ENCODE measurements around the gene OR6Y1. TPM values are rescaled to one million over a fixed set of nuclear protein-coding genes. Genes with fewer than 3 reads are reported as not detected.

The OR6Y1 gene
- total and polyA plus RNA-seq, 2 of the 4 experiments (the other 2 are of a cell fraction): not detected

- Histone ChIP-seq H3K9me3 (ENCODE audit: control insufficient read depth, insufficient read depth, low read length) (peaks cover 8% of the 10 kb centered on the region), H2AK9ac (replicated peaks; ENCODE audit: low read depth, low read length, poor library complexity) (no peak overlapping the region), H2AFZ (replicated peaks; ENCODE audit: low read length, poor library complexity) (no peak overlapping the region), H2BK120ac (ENCODE audit: low read depth, low read length) (no peak overlapping the region), H4K8ac (ENCODE audit: low read depth in 2 of 2, low read length in 2 of 2) (no peak overlapping the region), H3K4me3 (ENCODE audit: insufficient read depth, low read depth, low read length) (no peak overlapping the region), H3K18ac (ENCODE audit: low read depth, low read length) (no peak overlapping the region), H3K4ac (ENCODE audit: low read depth, low read length) (no peak overlapping the region), H2BK15ac (ENCODE audit: low read depth, low read length) (no peak overlapping the region), H3K9ac (ENCODE audit: low read depth, low read length) (no peak overlapping the region), H3K79me1 (ENCODE audit: low read depth in 1 of 2, low read length in 2 of 2) (no peaks in the 10 kb centered on the region), H3K27ac (ENCODE audit: insufficient read depth, low read length) (no peak overlapping the region), H4K5ac (ENCODE audit: low read depth, low read length) (no peak overlapping the region), H3K27me3 (ENCODE audit: control insufficient read depth, insufficient read depth, low read length) (no peaks in the 10 kb centered on the region), H3K4me1 (ENCODE audit: control insufficient read depth, insufficient read depth, low read length) (no peaks in the 10 kb centered on the region), H3K14ac (replicated peaks; ENCODE audit: low read depth, low read length) (no peak overlapping the region), H4K20me1 (ENCODE audit: insufficient read depth, low read length) (no peaks in the 10 kb centered on the region), H3K4me2 (ENCODE audit: low read depth, low read length) (no peak overlapping the region), H2BK20ac (ENCODE audit: low read depth, low read length) (no peak overlapping the region), H4K91ac (ENCODE audit: insufficient read depth, low read depth, low read length) (no peak overlapping the region), H2AK5ac (ENCODE audit: low read depth, low read length) (no peak overlapping the region), H3K56ac (ENCODE audit: extremely low read depth, insufficient read depth, low read length) (no peak overlapping the region), H3K23ac (ENCODE audit: low read depth, low read length) (no peak overlapping the region), H2BK5ac (ENCODE audit: low read depth, low read length, poor library complexity, severe bottlenecking) (no peak overlapping the region), H3K9me1 (ENCODE audit: insufficient read depth, low read length) (no peaks in the 10 kb centered on the region), H3K36me3 (ENCODE audit: control insufficient read depth, insufficient read depth, low read length) (no peaks in the 10 kb centered on the region)
- dilution Hi-C loops (cut with HindIII; ENCODE audit: low sequenced_read_pairs, unreplicated experiment) (no loop called here), in situ Hi-C loops (cut with MboI; ENCODE audit: low sequenced_read_pairs) (no loop called here), intact Hi-C loops (cut with micrococcal nuclease) (no loop called here)
- DNase-seq (no peak), ATAC-seq (ENCODE audit: low read depth) (no peak)
- WGBS, 2 experiments (ENCODE audit: extremely low coverage in 2 of 2, insufficient read length in 1 of 2): no CpG with 5 or more reads among the region's 2 CpGs
- POLR2A ChIA-PET (ENCODE audit: unreplicated experiment): no interaction called here
- no TSS peak for BruUV-seq (replicated peaks)
- TF ChIP-seq CHD1 (IDR thresholded peaks at IDR 0.05; ENCODE audit: low read depth, low read length) (no peak), ELK1 (IDR thresholded peaks at IDR 0.05; ENCODE audit: borderline replicate concordance, low read depth, low read length) (no peak), FOS (IDR thresholded peaks at IDR 0.05; ENCODE audit: low read depth, low read length) (no peak), SMC3 (IDR thresholded peaks at IDR 0.05; ENCODE audit: low read depth, low read length) (no peak), BHLHE40 (IDR thresholded peaks at IDR 0.05; ENCODE audit: low read depth, low read length) (no peak), USF2 (IDR thresholded peaks at IDR 0.05; ENCODE audit: low read depth, low read length) (no peak), RCOR1 (IDR thresholded peaks at IDR 0.05; ENCODE audit: insufficient replicate concordance, low read length) (no peak)
- CTCF ChIA-PET: no interaction called here
Measured at GRCh38 chr1:158600735-158601134, 46.5 kb upstream of the OR6Y1 start.

Measured in IMR-90 (cell line).